Lower leg skin (tissue), 4 donors: Measurements from ENCODE around the gene LMOD1. TPM values are rescaled to one million over a fixed set of nuclear protein-coding genes. Genes with fewer than 3 reads are reported as not detected.

Experiments used
- DNase-seq, 2 donors: peaks; one replicate each; pipeline ENCODE4 v3.0.0-alpha.2; 2019; ENCODE audit warnings: low spot score in 2 of 2
- H3K4me3 ChIP-seq: fragments of 200-600 bp; sonication (generic); 2 replicates; pipeline ENCODE4 v1.5.1; 2017; ENCODE audit warnings: mild to moderate bottlenecking, low read depth; ENCODE audit not compliant: poor library complexity, severe bottlenecking
- CTCF ChIP-seq, 3 donors: fragments of 450-650 bp; IDR thresholded peaks; one replicate each; pipeline ENCODE4 v1.5.1; 2016; ENCODE audit warnings: antibody characterized with exemption in 3 of 3, mild to moderate bottlenecking in 3 of 3, moderate library complexity in 2 of 3
- POLR2A ChIP-seq, 2 donors: fragments of 450-650 bp; IDR thresholded peaks; one replicate each; pipeline ENCODE4 v1.6.1; 2016 to 2017; ENCODE audit warnings: antibody characterized with exemption in 2 of 2, mild to moderate bottlenecking in 1 of 2, moderate library complexity in 1 of 2
- WGBS, 2 donors: methylation state at CpG; one replicate each; pipeline ENCODE4 v1.1.5; 2018; 5-methylcytosine and 5-hydroxymethylcytosine counted together
- intact Hi-C: fragments of 100-400 bp; cut with DNase I; formaldehyde crosslinking; loops from one replicate; pipeline ENCODE4 v1.15.0; 2023; ENCODE audit warnings: low total_unique reads
- total RNA-seq, 4 donors: library from RNA; depleted of rRNA; stranded (reverse); fragments of >200 nt; gene quantifications; one replicate each; pipeline ENCODE4 v1.1.0, GENCODE V29; 2016

Gene LMOD1
- total RNA-seq, 4 donors from 2014 or later = 11.2 to 56.7 (median 23.4) TPM

- intact Hi-C loops = no loop called here
- peak overlapping the region; percentile 50 for H3K4me3 ChIP-seq
- WGBS, 2 donors = 53 to 54% methylated on average over 24 of the region's 24 CpGs
- TF ChIP-seq POLR2A (IDR thresholded peaks at IDR 0.05) = no peak
- TF ChIP-seq CTCF (IDR thresholded peaks at IDR 0.05) = no peak
- no peak for DNase-seq
Observed at GRCh38 chr1:201954263-201955008, 8.1 kb upstream of the LMOD1 start.

- intact Hi-C loops = no loop called here
- DNase-seq = peak in 1 of 2 donors; percentile 9
- H3K4me3 ChIP-seq = no peak overlapping the region
- TF ChIP-seq CTCF (IDR thresholded peaks at IDR 0.05) (no peak), POLR2A (IDR thresholded peaks at IDR 0.05) (no peak)
Observed at GRCh38 chr1:201949491-201949890, 3.1 kb upstream of the LMOD1 start.

- WGBS, 2 donors = 69 to 73% methylated on average over 3 of the region's 3 CpGs
- H3K4me3 ChIP-seq = no peak overlapping the region
- intact Hi-C loops = no loop called here
- no peak for DNase-seq
- TF ChIP-seq POLR2A (IDR thresholded peaks at IDR 0.05) (no peak), CTCF (IDR thresholded peaks at IDR 0.05) (no peak)
Observed at GRCh38 chr1:201947697-201948008, 1.3 kb upstream of the LMOD1 start.

- TF ChIP-seq CTCF (IDR thresholded peaks at IDR 0.05) (no peak), POLR2A (IDR thresholded peaks at IDR 0.05) (no peak)
- peak overlapping the region; percentile 48 for H3K4me3 ChIP-seq
- peak in 1 of 2 donors; percentile 70 for DNase-seq
- intact Hi-C loops = no loop called here
- WGBS, 2 donors = 24 to 32% methylated on average over 10 of the region's 10 CpGs
Observed at GRCh38 chr1:201945863-201946223, 505 bp downstream of the LMOD1 start.

GRCh38 chr1:201945157-201945556 is 1.2 kb downstream of the LMOD1 start:
- H3K4me3 ChIP-seq = no peak overlapping the region
- DNase-seq = peak in 1 of 2 donors; percentile 32
- intact Hi-C loops = no loop called here
- 50 to 67% methylated on average over 4 of the region's 4 CpGs for WGBS, 2 donors
- TF ChIP-seq CTCF (IDR thresholded peaks at IDR 0.05) = no peak
- TF ChIP-seq POLR2A (IDR thresholded peaks at IDR 0.05) = no peak

- DNase-seq = peak in 1 of 2 donors; percentile 10
- TF ChIP-seq CTCF (IDR thresholded peaks at IDR 0.05) = no peak
- no peak for TF ChIP-seq POLR2A (IDR thresholded peaks at IDR 0.05)
- no peak overlapping the region for H3K4me3 ChIP-seq
- 63% methylated on average over 2 to 3 of the region's 3 CpGs for WGBS, 2 donors
- intact Hi-C loops = no loop called here
Observed at GRCh38 chr1:201944639-201945038, 1.7 kb downstream of the LMOD1 start.
